ENCODE data around the gene NCOA5. TPM values are rescaled to one million over a fixed set of nuclear protein-coding genes. Genes with fewer than 3 reads are reported as not detected.

The NCOA5 gene
- total and polyA plus RNA-seq, 10 of the 15 experiments (the other 5 are each of a cell fraction or from before 2014, with no cell fraction given), result 7.7 to 38.1 (median 30.1) TPM

- H3K27me3 ChIP-seq (replicated peaks in 1 of 2; ENCODE audit: control insufficient read depth in 2 of 2, insufficient read depth in 2 of 2, low read length in 1 of 2), result no peaks in the 10 kb centered on the region
- FAIRE-seq (no peak), ATAC-seq (no peak), DNase-seq (ENCODE audit: low read depth, low spot score) (no peak)
- H2AFZ ChIP-seq (ENCODE audit: control insufficient read depth, low read depth, low read length), result no peak overlapping the region
- no peak overlapping the region for H3K4me2 ChIP-seq (ENCODE audit: control insufficient read depth, insufficient read depth)
- H3K79me2 ChIP-seq (ENCODE audit: control insufficient read depth, insufficient read depth, low read length), result no peaks in the 10 kb centered on the region
- no peaks in the 10 kb centered on the region; the same call in 2 of the 3 replicates for H3K9me3 ChIP-seq (replicated peaks; ENCODE audit: control insufficient read depth, insufficient read depth, low read length)
- in situ Hi-C loops (cut with MboI) (no loop called here), intact Hi-C loops (cut with micrococcal nuclease; ENCODE audit: unreplicated experiment) (no loop called here)
- TF ChIP-seq, protein P1, sequence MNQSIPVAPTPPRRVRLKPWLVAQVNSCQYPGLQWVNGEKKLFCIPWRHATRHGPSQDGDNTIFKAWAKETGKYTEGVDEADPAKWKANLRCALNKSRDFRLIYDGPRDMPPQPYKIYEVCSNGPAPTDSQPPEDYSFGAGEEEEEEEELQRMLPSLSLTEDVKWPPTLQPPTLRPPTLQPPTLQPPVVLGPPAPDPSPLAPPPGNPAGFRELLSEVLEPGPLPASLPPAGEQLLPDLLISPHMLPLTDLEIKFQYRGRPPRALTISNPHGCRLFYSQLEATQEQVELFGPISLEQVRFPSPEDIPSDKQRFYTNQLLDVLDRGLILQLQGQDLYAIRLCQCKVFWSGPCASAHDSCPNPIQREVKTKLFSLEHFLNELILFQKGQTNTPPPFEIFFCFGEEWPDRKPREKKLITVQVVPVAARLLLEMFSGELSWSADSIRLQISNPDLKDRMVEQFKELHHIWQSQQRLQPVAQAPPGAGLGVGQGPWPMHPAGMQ (IDR thresholded peaks at IDR 0.05; ENCODE audit: borderline replicate concordance), result no peak
- TF ChIP-seq MYC (IDR thresholded peaks at IDR 0.05; ENCODE audit: insufficient read depth, insufficient read length, insufficient replicate concordance, low read length, severe bottlenecking) (no peak), STAT3 (IDR thresholded peaks at IDR 0.05; ENCODE audit: low read depth, low read length) (no peak), PAX8 (IDR thresholded peaks at IDR 0.05) (no peak), SUZ12 (IDR thresholded peaks at IDR 0.05; ENCODE audit: unreplicated experiment) (no peak), MEF2A (IDR thresholded peaks at IDR 0.05; ENCODE audit: insufficient read depth, low read depth, low read length) (no peak), ESRRA (IDR thresholded peaks at IDR 0.05; ENCODE audit: low read length) (no peak), MTA2 (IDR thresholded peaks at IDR 0.05; ENCODE audit: low read depth) (no peak), LARP7 (IDR thresholded peaks at IDR 0.05) (no peak), SREBF2 (IDR thresholded peaks at IDR 0.05; ENCODE audit: low read length) (no peak), MTA3 (IDR thresholded peaks at IDR 0.05; ENCODE audit: borderline replicate concordance, low read length) (no peak), SIX5 (IDR thresholded peaks at IDR 0.05; ENCODE audit: low read depth, low read length, severe bottlenecking) (no peak)
- TF ChIP-seq, protein P2, sequence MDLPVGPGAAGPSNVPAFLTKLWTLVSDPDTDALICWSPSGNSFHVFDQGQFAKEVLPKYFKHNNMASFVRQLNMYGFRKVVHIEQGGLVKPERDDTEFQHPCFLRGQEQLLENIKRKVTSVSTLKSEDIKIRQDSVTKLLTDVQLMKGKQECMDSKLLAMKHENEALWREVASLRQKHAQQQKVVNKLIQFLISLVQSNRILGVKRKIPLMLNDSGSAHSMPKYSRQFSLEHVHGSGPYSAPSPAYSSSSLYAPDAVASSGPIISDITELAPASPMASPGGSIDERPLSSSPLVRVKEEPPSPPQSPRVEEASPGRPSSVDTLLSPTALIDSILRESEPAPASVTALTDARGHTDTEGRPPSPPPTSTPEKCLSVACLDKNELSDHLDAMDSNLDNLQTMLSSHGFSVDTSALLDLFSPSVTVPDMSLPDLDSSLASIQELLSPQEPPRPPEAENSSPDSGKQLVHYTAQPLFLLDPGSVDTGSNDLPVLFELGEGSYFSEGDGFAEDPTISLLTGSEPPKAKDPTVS (IDR thresholded peaks at IDR 0.05; ENCODE audit: low read depth, low read length), result no peak
- TF ChIP-seq, protein P3, sequence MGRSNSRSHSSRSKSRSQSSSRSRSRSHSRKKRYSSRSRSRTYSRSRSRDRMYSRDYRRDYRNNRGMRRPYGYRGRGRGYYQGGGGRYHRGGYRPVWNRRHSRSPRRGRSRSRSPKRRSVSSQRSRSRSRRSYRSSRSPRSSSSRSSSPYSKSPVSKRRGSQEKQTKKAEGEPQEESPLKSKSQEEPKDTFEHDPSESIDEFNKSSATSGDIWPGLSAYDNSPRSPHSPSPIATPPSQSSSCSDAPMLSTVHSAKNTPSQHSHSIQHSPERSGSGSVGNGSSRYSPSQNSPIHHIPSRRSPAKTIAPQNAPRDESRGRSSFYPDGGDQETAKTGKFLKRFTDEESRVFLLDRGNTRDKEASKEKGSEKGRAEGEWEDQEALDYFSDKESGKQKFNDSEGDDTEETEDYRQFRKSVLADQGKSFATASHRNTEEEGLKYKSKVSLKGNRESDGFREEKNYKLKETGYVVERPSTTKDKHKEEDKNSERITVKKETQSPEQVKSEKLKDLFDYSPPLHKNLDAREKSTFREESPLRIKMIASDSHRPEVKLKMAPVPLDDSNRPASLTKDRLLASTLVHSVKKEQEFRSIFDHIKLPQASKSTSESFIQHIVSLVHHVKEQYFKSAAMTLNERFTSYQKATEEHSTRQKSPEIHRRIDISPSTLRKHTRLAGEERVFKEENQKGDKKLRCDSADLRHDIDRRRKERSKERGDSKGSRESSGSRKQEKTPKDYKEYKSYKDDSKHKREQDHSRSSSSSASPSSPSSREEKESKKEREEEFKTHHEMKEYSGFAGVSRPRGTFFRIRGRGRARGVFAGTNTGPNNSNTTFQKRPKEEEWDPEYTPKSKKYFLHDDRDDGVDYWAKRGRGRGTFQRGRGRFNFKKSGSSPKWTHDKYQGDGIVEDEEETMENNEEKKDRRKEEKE (IDR thresholded peaks at IDR 0.05), result no peak
- peaks cover 0 to 4% of the 10 kb centered on the region in 2 experiments; a peak in 2 of 4 replicates for H3K36me3 ChIP-seq (ENCODE audit: control insufficient read depth in 2 of 2, insufficient read depth in 2 of 2, low read length in 1 of 2)
- no peak overlapping the region for H3K27ac ChIP-seq (ENCODE audit: control insufficient read depth, insufficient read depth)
- CTCF ChIA-PET, result no interaction called here
- no TSS peak for BruUV-seq (replicated peaks)
- RAD21 ChIA-PET (ENCODE audit: unreplicated experiment), result no interaction called here
- no peaks in the 10 kb centered on the region; the same call in 1 of the 2 replicates for H4K20me1 ChIP-seq (ENCODE audit: control insufficient read depth, insufficient read depth)
- SMC1A ChIA-PET (ENCODE audit: uncharacterized antibody, unreplicated experiment), result no interaction called here
- POLR2A ChIA-PET, result interaction anchor here (0.6 kb wide), 1 partner anchor 170 kb away, joined by 4 read pairs; no protein-coding TSS in a partner anchor
- WGBS (ENCODE audit: insufficient coverage, insufficient replicate concordance, low lambda C conversion rate, missing lambda C conversion rate), result 62% methylated on average over 15 of the region's 15 CpGs
- no peak overlapping the region for H3K4me3 ChIP-seq
- no peak overlapping the region for H3K9ac ChIP-seq (ENCODE audit: control insufficient read depth, insufficient read depth, low read length)
- H3K4me1 ChIP-seq (ENCODE audit: control insufficient read depth, insufficient read depth, low read length), result peaks cover 9% of the 10 kb centered on the region; the same call in 1 of the 2 replicates
These were observed 33.5 kb downstream of the NCOA5 start for GRCh38 chr20:46056027-46056833.

All from GM12878 (cell line).